H1 (cell line): ENCODE data around the gene SH3TC2. TPM values are rescaled to one million over a fixed set of nuclear protein-coding genes. Genes with fewer than 3 reads are reported as not detected.

Source experiments
- YY1 ChIP-seq: IDR thresholded peaks from 2 replicates; pipeline ENCODE4 v1.6.1; 2011; ENCODE audit warnings: low read depth, mild to moderate bottlenecking, low read length
- polyA plus RNA-seq, 7 experiments: library from polyadenylated mRNA; depleted of rRNA in 3 of 7; stranded (reverse) in 5 of 7; unstranded in 2 of 7; fragments of >200 nt in 5 of 7; fragments of 200-250 nt in 2 of 7; gene quantifications; 1 replicate in 5 of 7; 2 replicates in 1 of 7; 4 replicates in 1 of 7; pipeline versions ENCODE4 v1.2.1 to v1.2.3, GENCODE V29; 2011 to 2013; ENCODE audit warnings: missing spikeins in 2 of 7, mixed read lengths in 2 of 7
- total RNA-seq: library from RNA; stranded (reverse); fragmentation: NEBNext Ultra II Directional; extraction: Animal tissue kit (Norgen Biotek cat#: 25700); gene quantifications from 2 replicates; pipeline ENCODE4 v1.2.1, GENCODE V29; 2021
- TF ChIP-seq, protein P1 (sequence below): fragments of 300-600 bp; sonication (generic); IDR thresholded peaks from 2 replicates; pipeline ENCODE4 v1.7.1; 2012; ENCODE audit warnings: low read length, moderate library complexity, mild to moderate bottlenecking, inconsistent platforms; ENCODE audit not compliant: insufficient replicate concordance
- TF ChIP-seq, protein P2 (sequence below): IDR thresholded peaks from 2 replicates; pipeline ENCODE4 v1.6.1; 2011; ENCODE audit warnings: low read depth, mild to moderate bottlenecking, low read length; ENCODE audit not compliant: insufficient read depth

SH3TC2 gene
- total and polyA plus RNA-seq, 2 of the 8 experiments (the other 6 are each of a cell fraction or from before 2014, with no cell fraction given), result 0.11 to 0.80 TPM

DNA sequence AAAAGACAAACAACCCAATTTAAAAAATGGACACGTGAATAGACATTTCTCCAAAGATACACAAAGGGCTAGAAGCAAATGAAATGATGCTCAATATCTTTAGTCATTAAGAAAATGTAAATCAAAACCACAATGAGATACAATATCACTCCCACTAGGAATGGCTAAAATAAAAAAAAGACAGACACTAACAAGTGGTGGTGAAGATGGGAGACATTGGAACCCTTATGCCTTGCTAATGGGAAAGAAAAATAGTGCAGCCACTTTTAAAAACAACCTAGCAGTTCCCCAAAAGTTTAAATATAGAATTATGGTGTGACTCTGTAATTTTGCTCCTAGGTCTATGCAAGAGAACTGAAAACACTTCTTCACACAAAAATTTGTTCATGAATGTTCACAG lies 40.7 kb downstream of the SH3TC2 start (continued):
- TF ChIP-seq, protein P1, sequence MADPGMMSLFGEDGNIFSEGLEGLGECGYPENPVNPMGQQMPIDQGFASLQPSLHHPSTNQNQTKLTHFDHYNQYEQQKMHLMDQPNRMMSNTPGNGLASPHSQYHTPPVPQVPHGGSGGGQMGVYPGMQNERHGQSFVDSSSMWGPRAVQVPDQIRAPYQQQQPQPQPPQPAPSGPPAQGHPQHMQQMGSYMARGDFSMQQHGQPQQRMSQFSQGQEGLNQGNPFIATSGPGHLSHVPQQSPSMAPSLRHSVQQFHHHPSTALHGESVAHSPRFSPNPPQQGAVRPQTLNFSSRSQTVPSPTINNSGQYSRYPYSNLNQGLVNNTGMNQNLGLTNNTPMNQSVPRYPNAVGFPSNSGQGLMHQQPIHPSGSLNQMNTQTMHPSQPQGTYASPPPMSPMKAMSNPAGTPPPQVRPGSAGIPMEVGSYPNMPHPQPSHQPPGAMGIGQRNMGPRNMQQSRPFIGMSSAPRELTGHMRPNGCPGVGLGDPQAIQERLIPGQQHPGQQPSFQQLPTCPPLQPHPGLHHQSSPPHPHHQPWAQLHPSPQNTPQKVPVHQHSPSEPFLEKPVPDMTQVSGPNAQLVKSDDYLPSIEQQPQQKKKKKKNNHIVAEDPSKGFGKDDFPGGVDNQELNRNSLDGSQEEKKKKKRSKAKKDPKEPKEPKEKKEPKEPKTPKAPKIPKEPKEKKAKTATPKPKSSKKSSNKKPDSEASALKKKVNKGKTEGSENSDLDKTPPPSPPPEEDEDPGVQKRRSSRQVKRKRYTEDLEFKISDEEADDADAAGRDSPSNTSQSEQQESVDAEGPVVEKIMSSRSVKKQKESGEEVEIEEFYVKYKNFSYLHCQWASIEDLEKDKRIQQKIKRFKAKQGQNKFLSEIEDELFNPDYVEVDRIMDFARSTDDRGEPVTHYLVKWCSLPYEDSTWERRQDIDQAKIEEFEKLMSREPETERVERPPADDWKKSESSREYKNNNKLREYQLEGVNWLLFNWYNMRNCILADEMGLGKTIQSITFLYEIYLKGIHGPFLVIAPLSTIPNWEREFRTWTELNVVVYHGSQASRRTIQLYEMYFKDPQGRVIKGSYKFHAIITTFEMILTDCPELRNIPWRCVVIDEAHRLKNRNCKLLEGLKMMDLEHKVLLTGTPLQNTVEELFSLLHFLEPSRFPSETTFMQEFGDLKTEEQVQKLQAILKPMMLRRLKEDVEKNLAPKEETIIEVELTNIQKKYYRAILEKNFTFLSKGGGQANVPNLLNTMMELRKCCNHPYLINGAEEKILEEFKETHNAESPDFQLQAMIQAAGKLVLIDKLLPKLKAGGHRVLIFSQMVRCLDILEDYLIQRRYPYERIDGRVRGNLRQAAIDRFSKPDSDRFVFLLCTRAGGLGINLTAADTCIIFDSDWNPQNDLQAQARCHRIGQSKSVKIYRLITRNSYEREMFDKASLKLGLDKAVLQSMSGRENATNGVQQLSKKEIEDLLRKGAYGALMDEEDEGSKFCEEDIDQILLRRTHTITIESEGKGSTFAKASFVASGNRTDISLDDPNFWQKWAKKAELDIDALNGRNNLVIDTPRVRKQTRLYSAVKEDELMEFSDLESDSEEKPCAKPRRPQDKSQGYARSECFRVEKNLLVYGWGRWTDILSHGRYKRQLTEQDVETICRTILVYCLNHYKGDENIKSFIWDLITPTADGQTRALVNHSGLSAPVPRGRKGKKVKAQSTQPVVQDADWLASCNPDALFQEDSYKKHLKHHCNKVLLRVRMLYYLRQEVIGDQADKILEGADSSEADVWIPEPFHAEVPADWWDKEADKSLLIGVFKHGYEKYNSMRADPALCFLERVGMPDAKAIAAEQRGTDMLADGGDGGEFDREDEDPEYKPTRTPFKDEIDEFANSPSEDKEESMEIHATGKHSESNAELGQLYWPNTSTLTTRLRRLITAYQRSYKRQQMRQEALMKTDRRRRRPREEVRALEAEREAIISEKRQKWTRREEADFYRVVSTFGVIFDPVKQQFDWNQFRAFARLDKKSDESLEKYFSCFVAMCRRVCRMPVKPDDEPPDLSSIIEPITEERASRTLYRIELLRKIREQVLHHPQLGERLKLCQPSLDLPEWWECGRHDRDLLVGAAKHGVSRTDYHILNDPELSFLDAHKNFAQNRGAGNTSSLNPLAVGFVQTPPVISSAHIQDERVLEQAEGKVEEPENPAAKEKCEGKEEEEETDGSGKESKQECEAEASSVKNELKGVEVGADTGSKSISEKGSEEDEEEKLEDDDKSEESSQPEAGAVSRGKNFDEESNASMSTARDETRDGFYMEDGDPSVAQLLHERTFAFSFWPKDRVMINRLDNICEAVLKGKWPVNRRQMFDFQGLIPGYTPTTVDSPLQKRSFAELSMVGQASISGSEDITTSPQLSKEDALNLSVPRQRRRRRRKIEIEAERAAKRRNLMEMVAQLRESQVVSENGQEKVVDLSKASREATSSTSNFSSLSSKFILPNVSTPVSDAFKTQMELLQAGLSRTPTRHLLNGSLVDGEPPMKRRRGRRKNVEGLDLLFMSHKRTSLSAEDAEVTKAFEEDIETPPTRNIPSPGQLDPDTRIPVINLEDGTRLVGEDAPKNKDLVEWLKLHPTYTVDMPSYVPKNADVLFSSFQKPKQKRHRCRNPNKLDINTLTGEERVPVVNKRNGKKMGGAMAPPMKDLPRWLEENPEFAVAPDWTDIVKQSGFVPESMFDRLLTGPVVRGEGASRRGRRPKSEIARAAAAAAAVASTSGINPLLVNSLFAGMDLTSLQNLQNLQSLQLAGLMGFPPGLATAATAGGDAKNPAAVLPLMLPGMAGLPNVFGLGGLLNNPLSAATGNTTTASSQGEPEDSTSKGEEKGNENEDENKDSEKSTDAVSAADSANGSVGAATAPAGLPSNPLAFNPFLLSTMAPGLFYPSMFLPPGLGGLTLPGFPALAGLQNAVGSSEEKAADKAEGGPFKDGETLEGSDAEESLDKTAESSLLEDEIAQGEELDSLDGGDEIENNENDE, result no peak
- TF ChIP-seq, protein P2, sequence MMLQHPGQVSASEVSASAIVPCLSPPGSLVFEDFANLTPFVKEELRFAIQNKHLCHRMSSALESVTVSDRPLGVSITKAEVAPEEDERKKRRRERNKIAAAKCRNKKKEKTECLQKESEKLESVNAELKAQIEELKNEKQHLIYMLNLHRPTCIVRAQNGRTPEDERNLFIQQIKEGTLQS, result no peak
- no peak for TF ChIP-seq YY1
